ENCODE data around the gene RSU1. TPM values are rescaled to one million over a fixed set of nuclear protein-coding genes. Genes with fewer than 3 reads are reported as not detected.

RSU1 gene
- total and polyA plus RNA-seq, 4 donors = 46.6 to 84.1 (median 68.1) TPM

GRCh38 chr10:16794005-16794404 lies 23.2 kb downstream of the RSU1 start:
- Histone ChIP-seq H3K27ac (ENCODE audit: low read depth, low read length) (no peak overlapping the region), H3K36me3 (ENCODE audit: control insufficient read depth, insufficient read depth, low read length) (peaks cover 3% of the 10 kb centered on the region), H3K27me3 (ENCODE audit: control insufficient read depth, insufficient read depth, low read length) (no peaks in the 10 kb centered on the region), H3K4me3 (ENCODE audit: low read depth, low read length) (no peak overlapping the region), H3K9me3 (ENCODE audit: control insufficient read depth, insufficient read depth, low read length) (no peaks in the 10 kb centered on the region), H3K4me1 (ENCODE audit: control insufficient read depth, insufficient read depth, low read length) (peaks cover 3% of the 10 kb centered on the region)
- WGBS (ENCODE audit: insufficient coverage) = no CpG with 5 or more reads among the region's 1 CpG
- no peak for DNase-seq (ENCODE audit: low read depth in 4 of 6, low spot score in 6 of 6)

GRCh38 chr10:16792675-16793074 lies 24.5 kb downstream of the RSU1 start:
- Histone ChIP-seq H3K9me3 (ENCODE audit: control insufficient read depth, insufficient read depth, low read length) (no peaks in the 10 kb centered on the region), H3K27me3 (ENCODE audit: control insufficient read depth, insufficient read depth, low read length) (no peaks in the 10 kb centered on the region), H3K36me3 (ENCODE audit: control insufficient read depth, insufficient read depth, low read length) (peaks cover 3% of the 10 kb centered on the region), H3K27ac (ENCODE audit: low read depth, low read length) (no peak overlapping the region), H3K4me1 (ENCODE audit: control insufficient read depth, insufficient read depth, low read length) (peaks cover 3% of the 10 kb centered on the region), H3K4me3 (ENCODE audit: low read depth, low read length) (no peak overlapping the region)
- 63% methylated on average over 6 of the region's 8 CpGs for WGBS (ENCODE audit: insufficient coverage)
- DNase-seq (ENCODE audit: low read depth in 4 of 6, low spot score in 6 of 6) = no peak

- H3K36me3 ChIP-seq (ENCODE audit: control insufficient read depth, insufficient read depth, low read length) = no peaks in the 10 kb centered on the region
- no peak for DNase-seq (ENCODE audit: low read depth in 4 of 6, low spot score in 6 of 6)
- no peak overlapping the region for H3K4me3 ChIP-seq (ENCODE audit: low read depth, low read length)
- peaks cover 3% of the 10 kb centered on the region for H3K4me1 ChIP-seq (ENCODE audit: control insufficient read depth, insufficient read depth, low read length)
- no peaks in the 10 kb centered on the region for H3K9me3 ChIP-seq (ENCODE audit: control insufficient read depth, insufficient read depth, low read length)
- 29% methylated on average over 1 of the region's 4 CpGs for WGBS (ENCODE audit: insufficient coverage)
- no peaks in the 10 kb centered on the region for H3K27me3 ChIP-seq (ENCODE audit: control insufficient read depth, insufficient read depth, low read length)
- H3K27ac ChIP-seq (ENCODE audit: low read depth, low read length) = no peak overlapping the region
Observed at GRCh38 chr10:16789765-16790164, 27.5 kb downstream of the RSU1 start.

GRCh38 chr10:16789261-16789660 lies 28.0 kb downstream of the RSU1 start:
- no peak overlapping the region for H3K4me3 ChIP-seq (ENCODE audit: low read depth, low read length)
- H3K27me3 ChIP-seq (ENCODE audit: control insufficient read depth, insufficient read depth, low read length) = no peaks in the 10 kb centered on the region
- 69% methylated on average over 5 of the region's 7 CpGs for WGBS (ENCODE audit: insufficient coverage)
- no peak overlapping the region for H3K27ac ChIP-seq (ENCODE audit: low read depth, low read length)
- H3K4me1 ChIP-seq (ENCODE audit: control insufficient read depth, insufficient read depth, low read length) = peaks cover 3% of the 10 kb centered on the region
- H3K36me3 ChIP-seq (ENCODE audit: control insufficient read depth, insufficient read depth, low read length) = no peaks in the 10 kb centered on the region
- no peaks in the 10 kb centered on the region for H3K9me3 ChIP-seq (ENCODE audit: control insufficient read depth, insufficient read depth, low read length)
- no peak for DNase-seq (ENCODE audit: low read depth in 4 of 6, low spot score in 6 of 6)

- H3K27ac ChIP-seq (ENCODE audit: low read depth, low read length) = no peak overlapping the region
- no peaks in the 10 kb centered on the region for H3K36me3 ChIP-seq (ENCODE audit: control insufficient read depth, insufficient read depth, low read length)
- no peak overlapping the region for H3K4me3 ChIP-seq (ENCODE audit: low read depth, low read length)
- DNase-seq (ENCODE audit: low read depth in 4 of 6, low spot score in 6 of 6) = no peak
- no CpG with 5 or more reads among the region's 3 CpGs for WGBS (ENCODE audit: insufficient coverage)
- no peaks in the 10 kb centered on the region for H3K9me3 ChIP-seq (ENCODE audit: control insufficient read depth, insufficient read depth, low read length)
- H3K4me1 ChIP-seq (ENCODE audit: control insufficient read depth, insufficient read depth, low read length) = peaks cover 3% of the 10 kb centered on the region
- H3K27me3 ChIP-seq (ENCODE audit: control insufficient read depth, insufficient read depth, low read length) = no peaks in the 10 kb centered on the region
Observed at GRCh38 chr10:16788778-16789177, 28.4 kb downstream of the RSU1 start.

GRCh38 chr10:16788125-16788524 lies 29.1 kb downstream of the RSU1 start:
- H3K9me3 ChIP-seq (ENCODE audit: control insufficient read depth, insufficient read depth, low read length) = no peaks in the 10 kb centered on the region
- no peak overlapping the region for H3K4me3 ChIP-seq (ENCODE audit: low read depth, low read length)
- no peaks in the 10 kb centered on the region for H3K36me3 ChIP-seq (ENCODE audit: control insufficient read depth, insufficient read depth, low read length)
- DNase-seq (ENCODE audit: low read depth in 4 of 6, low spot score in 6 of 6) = no peak
- H3K27me3 ChIP-seq (ENCODE audit: control insufficient read depth, insufficient read depth, low read length) = no peaks in the 10 kb centered on the region
- no peak overlapping the region for H3K27ac ChIP-seq (ENCODE audit: low read depth, low read length)
- H3K4me1 ChIP-seq (ENCODE audit: control insufficient read depth, insufficient read depth, low read length) = peaks cover 3% of the 10 kb centered on the region
- 83% methylated on average over 1 of the region's 6 CpGs for WGBS (ENCODE audit: insufficient coverage)

GRCh38 chr10:16787361-16787791 lies 29.8 kb downstream of the RSU1 start:
- no peak overlapping the region for H3K27ac ChIP-seq (ENCODE audit: low read depth, low read length)
- DNase-seq (ENCODE audit: low read depth in 4 of 6, low spot score in 6 of 6) = no peak
- no peak overlapping the region for H3K4me3 ChIP-seq (ENCODE audit: low read depth, low read length)
- H3K9me3 ChIP-seq (ENCODE audit: control insufficient read depth, insufficient read depth, low read length) = no peaks in the 10 kb centered on the region
- H3K4me1 ChIP-seq (ENCODE audit: control insufficient read depth, insufficient read depth, low read length) = peaks cover 3% of the 10 kb centered on the region
- no peaks in the 10 kb centered on the region for H3K27me3 ChIP-seq (ENCODE audit: control insufficient read depth, insufficient read depth, low read length)
- H3K36me3 ChIP-seq (ENCODE audit: control insufficient read depth, insufficient read depth, low read length) = no peaks in the 10 kb centered on the region
- 94% methylated on average over 4 of the region's 12 CpGs for WGBS (ENCODE audit: insufficient coverage)

GRCh38 chr10:16780338-16780880 lies 36.8 kb downstream of the RSU1 start:
- no peaks in the 10 kb centered on the region for H3K27me3 ChIP-seq (ENCODE audit: control insufficient read depth, insufficient read depth, low read length)
- WGBS (ENCODE audit: insufficient coverage) = 78% methylated on average over 5 of the region's 7 CpGs
- no peaks in the 10 kb centered on the region for H3K9me3 ChIP-seq (ENCODE audit: control insufficient read depth, insufficient read depth, low read length)
- no peak overlapping the region for H3K27ac ChIP-seq (ENCODE audit: low read depth, low read length)
- H3K36me3 ChIP-seq (ENCODE audit: control insufficient read depth, insufficient read depth, low read length) = peaks cover 3% of the 10 kb centered on the region
- H3K4me1 ChIP-seq (ENCODE audit: control insufficient read depth, insufficient read depth, low read length) = no peaks in the 10 kb centered on the region
- no peak for DNase-seq (ENCODE audit: low read depth in 4 of 6, low spot score in 6 of 6)
- H3K4me3 ChIP-seq (ENCODE audit: low read depth, low read length) = no peak overlapping the region

GRCh38 chr10:16779384-16779915 lies 37.8 kb downstream of the RSU1 start:
- no peaks in the 10 kb centered on the region for H3K4me1 ChIP-seq (ENCODE audit: control insufficient read depth, insufficient read depth, low read length)
- peak in 1 of 6 donors; percentile 83 for DNase-seq (ENCODE audit: low read depth in 4 of 6, low spot score in 6 of 6)
- no peaks in the 10 kb centered on the region for H3K9me3 ChIP-seq (ENCODE audit: control insufficient read depth, insufficient read depth, low read length)
- no peak overlapping the region for H3K4me3 ChIP-seq (ENCODE audit: low read depth, low read length)
- peaks cover 3% of the 10 kb centered on the region for H3K36me3 ChIP-seq (ENCODE audit: control insufficient read depth, insufficient read depth, low read length)
- no peak overlapping the region for H3K27ac ChIP-seq (ENCODE audit: low read depth, low read length)
- no peaks in the 10 kb centered on the region for H3K27me3 ChIP-seq (ENCODE audit: control insufficient read depth, insufficient read depth, low read length)
- 59% methylated on average over 4 of the region's 6 CpGs for WGBS (ENCODE audit: insufficient coverage)
